ENCODE measurements around the gene GOLIM4.
"Not testable (repeated sequence)": the region's sequence is repeated elsewhere in the genome, so short reads cannot be mapped to it uniquely, and the experiment has no call there.

GOLIM4 gene

GRCh38 chr3:168040607-168041208 is 55.0 kb downstream of the GOLIM4 start:
- DNase-seq: peak; percentile 77

GRCh38 chr3:168037020-168037419 is 58.7 kb downstream of the GOLIM4 start:
- DNase-seq: no peak

- no peak for DNase-seq
Observed at GRCh38 chr3:168036619-168037018, 59.1 kb downstream of the GOLIM4 start.

- peak; percentile 41 for DNase-seq
Observed at GRCh38 chr3:168034152-168034928, 61.4 kb downstream of the GOLIM4 start.

- peak; percentile 38 for DNase-seq
Observed at GRCh38 chr3:168030577-168030976, 65.1 kb downstream of the GOLIM4 start.

GRCh38 chr3:168029705-168030104 is 66.0 kb downstream of the GOLIM4 start:
- no peak for DNase-seq

- peak; percentile 59 for DNase-seq
Observed at GRCh38 chr3:168028086-168028485, 67.6 kb downstream of the GOLIM4 start.

- no peak for DNase-seq
Observed at GRCh38 chr3:168026764-168027163, 69.0 kb downstream of the GOLIM4 start.

- DNase-seq: peak; percentile 34
Observed at GRCh38 chr3:168025076-168025475, 70.6 kb downstream of the GOLIM4 start.

GRCh38 chr3:168024537-168024941 is 71.2 kb downstream of the GOLIM4 start:
- DNase-seq: peak; percentile 99

- DNase-seq: no peak
Observed at GRCh38 chr3:168021737-168022450, 73.8 kb downstream of the GOLIM4 start.

- not testable (repeated sequence) for DNase-seq
Observed at GRCh38 chr3:168011280-168011679, 84.4 kb downstream of the GOLIM4 start.

- no peak for DNase-seq
Observed at GRCh38 chr3:168006584-168006983, 89.1 kb downstream of the GOLIM4 start.

- DNase-seq: no peak
Observed at GRCh38 chr3:168003911-168004310, 91.8 kb downstream of the GOLIM4 start.

GRCh38 chr3:168002786-168003368 is 92.8 kb downstream of the GOLIM4 start:
- DNase-seq: peak; percentile 29

- no peak for DNase-seq
Observed at GRCh38 chr3:168001244-168001643, 94.5 kb downstream of the GOLIM4 start.

- no peak for DNase-seq
Observed at GRCh38 chr3:167998253-167998652, 97.5 kb downstream of the GOLIM4 start.

- DNase-seq: no peak
Observed at GRCh38 chr3:167996514-167996913, 99.2 kb downstream of the GOLIM4 start.

GRCh38 chr3:167992381-167992780 is 103.3 kb downstream of the GOLIM4 start:
- DNase-seq: no peak

- DNase-seq: no peak
Observed at GRCh38 chr3:167991213-167991612, 104.5 kb downstream of the GOLIM4 start.

- DNase-seq: no peak
Observed at GRCh38 chr3:167989999-167990398, 105.7 kb downstream of the GOLIM4 start.

GRCh38 chr3:167989066-167989465 is 106.7 kb downstream of the GOLIM4 start:
- no peak for DNase-seq

- DNase-seq: no peak
Observed at GRCh38 chr3:167983583-167983982, 112.1 kb downstream of the GOLIM4 start.

- no peak for DNase-seq
Observed at GRCh38 chr3:167978486-167978885, 117.2 kb downstream of the GOLIM4 start.
